Spleen (tissue), 7 donors: ENCODE data around the gene DUS1L.

Experiments used
- CTCF ChIP-seq, 11 experiments: fragments of 200-600 bp in 7 of 11; fragments of 450-650 bp in 4 of 11; sonication (generic) in 4 of 11; IDR thresholded peaks in 8 of 11; conservative IDR thresholded peaks in 3 of 11; 1 replicate in 7 of 11; 2 replicates in 4 of 11; pipeline versions ENCODE4 v1.4.0 to v1.8.0; 2016 to 2021; ENCODE audit warnings: antibody characterized with exemption in 11 of 11, inconsistent platforms in 4 of 11, mild to moderate bottlenecking in 1 of 11
- POLR2A ChIP-seq, 3 donors: fragments of 450-650 bp; IDR thresholded peaks; one replicate each; pipeline ENCODE4 v1.5.1; 2017; ENCODE audit warnings: antibody characterized with exemption in 3 of 3, mild to moderate bottlenecking in 1 of 3
- donor health status: DM: no; HTN: no; CAD: no; lungs with moderate emphysema.
- donor health status: DM: no; HTN: no; CAD: no.
- donor health status: DM: no; HTN: no; CAD: no.

DNA sequence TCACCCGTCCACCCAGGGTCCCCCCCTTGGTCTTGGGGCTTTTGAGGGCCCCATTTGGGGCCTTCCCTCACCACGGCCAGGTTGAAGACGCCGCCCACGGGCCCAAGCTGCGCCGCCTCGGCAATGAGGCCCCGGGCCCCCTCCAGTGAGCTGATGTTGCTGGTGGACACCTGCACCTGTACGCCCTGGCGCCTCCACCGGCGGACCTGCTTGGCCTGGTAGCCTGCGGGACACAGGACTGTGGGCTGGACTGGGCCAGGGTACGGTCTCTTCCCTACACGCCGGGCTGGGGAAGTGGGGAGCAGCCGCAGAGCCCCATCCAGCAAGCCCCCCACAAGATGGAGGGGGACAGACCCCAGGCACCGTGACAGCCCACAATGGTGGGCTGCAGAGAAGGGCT is 16.9 kb upstream of the DUS1L start:
- TF ChIP-seq CTCF (IDR thresholded peaks at IDR 0.05 in 8 of 11, conservative IDR thresholded peaks at IDR 0.05 in 3 of 11), result no peak
- no peak for TF ChIP-seq POLR2A (IDR thresholded peaks at IDR 0.05)
